NCI-H226 (cell line): ENCODE data around the gene ADAMTS8.

ENCODE experiments used
- DNase-seq: peaks from one replicate; pipeline ENCODE4 v3.0.0-alpha.2; 2015

ADAMTS8 gene

GRCh38 chr11:130462101-130462885 lies 33.9 kb upstream of the ADAMTS8 start:
- no peak for DNase-seq

DNA sequence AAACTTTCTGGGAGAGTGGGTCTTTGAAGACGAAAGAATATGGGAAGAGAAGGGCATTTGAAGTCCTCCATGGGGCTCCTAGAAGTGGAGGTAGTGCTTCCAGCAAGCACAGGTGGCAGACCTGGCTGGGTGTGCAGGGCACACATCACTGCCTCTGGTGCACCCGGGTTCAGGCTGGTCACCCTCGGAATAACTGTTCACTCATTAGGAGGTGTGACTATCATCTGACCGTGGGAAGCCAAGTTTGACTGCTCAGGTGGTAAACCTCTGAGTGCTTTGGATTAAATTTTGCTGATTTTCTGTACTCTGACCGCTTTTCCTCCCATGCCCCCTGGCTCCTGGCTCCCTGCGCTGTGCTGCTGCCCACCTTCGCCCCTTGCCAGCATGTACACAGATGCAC lies 31.1 kb upstream of the ADAMTS8 start:
- no peak for DNase-seq

DNA sequence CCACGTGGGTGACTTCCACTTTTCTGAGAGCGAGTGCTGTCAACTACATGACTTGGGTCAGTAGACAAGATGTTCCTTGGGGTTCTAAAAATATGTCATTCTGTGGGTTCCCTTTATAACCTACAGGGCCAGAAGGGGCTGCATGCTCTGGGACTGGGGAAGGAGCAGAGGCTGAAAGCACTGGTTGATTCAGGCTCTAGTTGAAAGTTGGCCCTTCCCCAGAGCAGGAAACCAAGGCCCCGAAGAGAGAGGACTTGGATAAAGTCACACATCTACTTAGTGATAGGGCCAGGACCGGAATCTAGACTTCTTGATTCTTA lies 30.0 kb upstream of the ADAMTS8 start:
- DNase-seq, result no peak

DNA sequence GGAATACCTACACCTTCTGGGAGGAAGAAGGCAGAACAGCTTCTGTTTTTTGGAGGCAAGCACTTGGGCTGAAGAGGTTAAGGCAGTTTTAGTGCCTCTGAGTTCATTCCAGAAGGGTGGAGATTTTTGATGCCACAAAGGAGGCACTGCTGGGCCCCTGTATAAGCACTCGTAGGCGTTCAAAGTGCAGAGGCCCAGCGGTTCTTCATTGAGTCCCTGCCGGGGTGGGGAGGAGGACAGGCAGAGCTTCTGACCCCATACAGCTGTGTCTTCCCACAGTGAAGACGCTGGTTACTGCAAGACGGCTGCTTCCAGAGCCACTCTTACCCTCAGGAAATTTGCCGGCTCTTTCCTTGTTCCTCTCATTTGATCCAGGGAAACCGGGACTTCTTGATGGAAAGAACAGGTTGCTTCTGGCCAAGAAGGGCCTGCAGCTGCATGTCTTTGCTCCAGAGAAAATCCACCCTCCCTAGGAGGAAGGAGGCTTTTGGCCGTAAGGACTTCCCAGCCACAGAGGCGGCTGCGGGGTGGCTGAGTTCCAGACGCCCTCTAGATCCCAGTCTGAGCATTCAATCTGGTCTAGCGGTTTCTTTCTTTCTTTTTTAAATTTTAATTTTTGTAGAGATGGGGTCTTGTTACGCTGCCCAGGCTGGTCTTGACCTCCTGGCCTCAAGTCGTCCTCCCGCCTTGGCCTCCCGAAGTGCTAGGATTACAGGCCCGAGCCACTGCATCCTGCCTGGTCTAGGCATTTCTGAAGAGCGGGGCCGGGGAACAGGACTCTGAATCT lies 29.4 kb upstream of the ADAMTS8 start:
- DNase-seq, result no peak

DNA sequence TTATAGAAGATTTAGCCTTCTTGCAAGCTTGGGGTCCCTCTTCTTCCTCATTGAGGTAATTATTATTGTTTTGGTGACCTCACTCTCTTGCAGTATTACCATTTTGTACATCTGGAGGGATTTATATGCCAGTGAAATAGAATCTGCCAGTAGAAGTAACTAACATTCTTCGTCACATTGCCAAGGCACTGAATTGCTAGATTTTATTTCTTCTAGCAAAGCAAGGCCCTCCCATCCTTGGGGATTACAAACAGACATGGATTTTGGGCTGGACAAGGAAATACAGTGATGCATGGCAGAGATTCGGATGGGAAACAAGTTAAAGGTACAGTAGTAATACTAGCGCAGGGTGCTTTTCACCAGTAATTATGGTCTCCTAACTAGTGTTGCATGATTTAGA lies 27.9 kb upstream of the ADAMTS8 start:
- DNase-seq, result no peak

- DNase-seq, result no peak
Measured at GRCh38 chr11:130455483-130456127, 27.2 kb upstream of the ADAMTS8 start.

GRCh38 chr11:130454491-130455252 lies 26.3 kb upstream of the ADAMTS8 start:
- peak; percentile 56 for DNase-seq

GRCh38 chr11:130452940-130453339 lies 24.5 kb upstream of the ADAMTS8 start:
- DNase-seq, result no peak

GRCh38 chr11:130452176-130452575 lies 23.8 kb upstream of the ADAMTS8 start:
- no peak for DNase-seq

DNA sequence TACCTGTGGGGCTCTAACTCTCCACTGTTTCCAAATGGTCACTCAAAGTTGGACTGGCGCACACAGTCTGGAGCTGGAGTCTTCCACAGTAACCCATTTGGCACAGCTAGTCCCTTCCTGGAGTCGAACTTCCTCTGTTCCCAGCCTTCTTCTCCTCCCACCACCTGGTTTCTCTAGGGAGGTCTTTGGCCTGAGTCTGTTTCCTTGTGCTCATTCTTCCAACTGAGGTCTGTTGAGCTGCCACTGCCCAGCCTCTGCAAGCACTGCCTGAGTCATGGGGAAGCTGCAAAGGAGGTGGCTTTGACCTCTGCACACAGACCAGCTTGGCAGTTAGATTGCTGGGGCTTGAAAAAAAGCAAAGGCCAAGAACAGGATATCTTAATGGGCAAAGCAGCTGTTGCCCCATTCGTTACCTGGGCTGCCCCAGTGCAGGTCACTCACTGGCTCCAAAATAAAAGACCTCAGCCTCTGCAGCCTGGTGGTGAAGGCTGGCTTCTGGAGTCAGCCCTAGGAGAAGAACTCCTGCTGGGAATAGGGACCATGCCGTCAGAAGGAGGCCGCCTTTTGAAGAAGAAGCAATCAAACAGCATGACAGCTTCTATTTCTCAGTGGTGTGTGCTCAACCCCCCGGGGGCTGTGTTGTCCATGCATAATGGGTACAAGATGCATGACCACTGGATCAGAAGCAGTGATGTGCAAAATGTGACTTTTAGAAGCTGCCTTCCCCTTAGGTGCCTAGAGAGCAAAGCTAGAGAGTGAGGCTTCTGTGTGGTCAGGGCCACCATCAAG lies 23.0 kb upstream of the ADAMTS8 start:
- DNase-seq, result peak; percentile 70

- DNase-seq, result peak; percentile 93
Measured at GRCh38 chr11:130449996-130450769, 21.8 kb upstream of the ADAMTS8 start.

- DNase-seq, result no peak
Measured at GRCh38 chr11:130449310-130449990, 21.0 kb upstream of the ADAMTS8 start.

- peak; percentile 92 for DNase-seq
Measured at GRCh38 chr11:130448416-130449309, 20.3 kb upstream of the ADAMTS8 start, which contains the start of gene ADAMTS15. ADAMTS15 (plus strand) TSS chr11:130448645; CDS start chr11:130448974, 329 bp downstream.

GRCh38 chr11:130448039-130448415 lies 19.6 kb upstream of the ADAMTS8 start:
- no peak for DNase-seq

- DNase-seq, result no peak
Measured at GRCh38 chr11:130445788-130446187, 17.4 kb upstream of the ADAMTS8 start.

- DNase-seq, result no peak
Measured at GRCh38 chr11:130442737-130443136, 14.3 kb upstream of the ADAMTS8 start.

DNA sequence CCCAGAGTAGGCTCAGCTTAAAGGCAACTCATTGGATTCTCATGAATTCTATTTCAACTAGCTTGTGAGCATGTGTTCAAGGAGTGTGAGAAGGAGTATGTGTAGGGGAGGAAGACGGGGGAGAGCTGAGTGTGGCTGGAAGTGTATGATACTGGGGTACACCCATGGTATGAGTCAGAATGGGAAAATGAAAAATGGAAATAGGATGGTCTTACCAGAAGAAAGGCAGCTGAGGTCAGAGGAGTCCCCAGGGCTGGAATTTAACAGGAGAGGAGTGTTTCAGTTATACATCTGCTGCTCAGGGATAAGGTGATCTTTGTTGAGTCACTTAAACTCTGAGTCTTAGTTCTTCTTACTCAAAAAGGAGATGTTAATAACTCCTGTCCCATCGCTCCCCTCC lies 13.3 kb upstream of the ADAMTS8 start:
- peak; percentile 69 for DNase-seq

GRCh38 chr11:130439876-130440275 lies 11.5 kb upstream of the ADAMTS8 start:
- DNase-seq, result no peak

GRCh38 chr11:130439160-130439519 lies 10.7 kb upstream of the ADAMTS8 start:
- DNase-seq, result no peak
